ENCODE data around the gene DGUOK. TPM values are rescaled to one million over a fixed set of nuclear protein-coding genes. Genes with fewer than 3 reads are reported as not detected.

The DGUOK gene
- total and polyA plus RNA-seq, 8 donors = 1.7 to 91.3 (median 33.8) TPM; not detected in 1

DNA sequence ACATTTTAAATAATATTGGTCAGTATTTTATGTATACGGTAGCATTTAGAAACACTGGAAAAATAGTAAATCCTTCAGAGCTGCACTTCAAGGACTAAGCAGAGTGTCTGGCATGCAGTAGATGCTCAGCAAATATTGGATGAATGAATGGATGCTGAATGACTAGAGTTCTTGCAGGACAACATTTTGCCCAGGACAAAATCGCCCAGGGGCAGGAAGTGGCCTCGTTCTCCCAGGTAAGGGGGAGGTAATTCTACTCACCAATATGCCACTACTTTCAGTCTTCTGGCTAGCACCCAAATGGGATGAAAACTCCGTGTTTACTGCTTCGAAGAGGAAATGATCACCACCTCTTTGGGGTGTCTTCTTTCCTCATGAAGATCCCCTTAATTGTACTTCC, 4.0 kb upstream of the DGUOK start:
- H3K4me3 ChIP-seq = no peak overlapping the region
- H3K4me1 ChIP-seq = peaks cover 3 to 19% (median 10%) of the 10 kb centered on the region in 4 donors
- intact Hi-C loops (cut with DNase I; ENCODE audit: low total_unique reads) = loop anchor here (10.0 kb wide), 1 partner anchor 88 kb away; no protein-coding TSS in a partner anchor
- H3K9me3 ChIP-seq = no peaks in the 10 kb centered on the region
- H3K27ac ChIP-seq = no peak overlapping the region
- no peak for DNase-seq
- H3K27me3 ChIP-seq = no peaks in the 10 kb centered on the region
- TF ChIP-seq EP300 (IDR thresholded peaks at IDR 0.05) (no peak), POLR2A (IDR thresholded peaks at IDR 0.05) (no peak), CTCF (IDR thresholded peaks at IDR 0.05) (no peak)
- H3K36me3 ChIP-seq = peaks cover 0 to 23% (median 5%) of the 10 kb centered on the region in 4 donors
- WGBS, 5 donors = 50 to 61% (median 54%) methylated on average over 5 of the region's 5 CpGs

DNA sequence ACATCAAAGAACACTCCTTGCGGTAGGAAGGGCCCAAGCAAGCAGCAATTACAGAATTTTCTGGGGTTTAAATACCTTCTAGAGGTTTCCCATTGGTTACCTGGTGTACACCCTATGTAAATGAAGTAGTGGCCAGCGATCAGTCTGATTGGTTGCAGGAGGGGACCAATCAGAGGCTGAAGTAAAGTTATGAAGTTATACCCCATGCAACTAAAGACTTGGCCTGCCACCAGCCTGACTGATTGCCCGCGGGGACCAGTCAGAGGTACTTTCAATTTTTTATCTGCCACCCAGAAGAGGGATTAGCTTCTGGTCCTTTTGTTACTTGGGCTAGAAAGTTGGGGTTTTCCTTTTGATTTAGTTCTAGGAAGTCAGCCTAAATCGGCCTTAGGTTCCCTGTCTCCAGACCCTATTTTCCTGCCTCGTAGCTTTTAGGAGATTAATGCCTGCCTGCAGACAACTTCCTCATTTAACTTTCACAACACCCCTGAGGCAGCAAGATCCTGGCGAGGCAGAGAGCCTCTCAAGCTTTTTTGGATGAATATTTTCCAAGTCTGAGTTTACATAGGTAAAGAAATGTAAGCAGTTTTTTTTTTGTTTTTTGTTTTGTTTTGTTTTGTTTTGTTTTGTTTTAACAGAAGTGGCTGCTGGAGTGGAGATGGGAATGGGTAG, 1.5 kb upstream of the DGUOK start:
- H3K27me3 ChIP-seq = no peaks in the 10 kb centered on the region
- no peak overlapping the region for H3K4me3 ChIP-seq
- 70 to 86% (median 79%) methylated on average over 7 of the region's 7 CpGs for WGBS, 5 donors
- intact Hi-C loops (cut with DNase I; ENCODE audit: low total_unique reads) = loop anchor here (10.0 kb wide), 1 partner anchor 90 kb away; no protein-coding TSS in a partner anchor
- H3K27ac ChIP-seq = peak overlapping the region in 2 of 5 donors; percentile 95 to 96
- peaks cover 24 to 44% (median 31%) of the 10 kb centered on the region in 4 donors for H3K4me1 ChIP-seq
- no peaks in the 10 kb centered on the region for H3K9me3 ChIP-seq
- TF ChIP-seq POLR2AphosphoS5 (IDR thresholded peaks at IDR 0.05) (no peak), POLR2A (IDR thresholded peaks at IDR 0.05) (no peak), EP300 (IDR thresholded peaks at IDR 0.05) (no peak), CTCF (IDR thresholded peaks at IDR 0.05) (no peak)
- DNase-seq = no peak
- H3K36me3 ChIP-seq = no peaks in the 10 kb centered on the region

DNA sequence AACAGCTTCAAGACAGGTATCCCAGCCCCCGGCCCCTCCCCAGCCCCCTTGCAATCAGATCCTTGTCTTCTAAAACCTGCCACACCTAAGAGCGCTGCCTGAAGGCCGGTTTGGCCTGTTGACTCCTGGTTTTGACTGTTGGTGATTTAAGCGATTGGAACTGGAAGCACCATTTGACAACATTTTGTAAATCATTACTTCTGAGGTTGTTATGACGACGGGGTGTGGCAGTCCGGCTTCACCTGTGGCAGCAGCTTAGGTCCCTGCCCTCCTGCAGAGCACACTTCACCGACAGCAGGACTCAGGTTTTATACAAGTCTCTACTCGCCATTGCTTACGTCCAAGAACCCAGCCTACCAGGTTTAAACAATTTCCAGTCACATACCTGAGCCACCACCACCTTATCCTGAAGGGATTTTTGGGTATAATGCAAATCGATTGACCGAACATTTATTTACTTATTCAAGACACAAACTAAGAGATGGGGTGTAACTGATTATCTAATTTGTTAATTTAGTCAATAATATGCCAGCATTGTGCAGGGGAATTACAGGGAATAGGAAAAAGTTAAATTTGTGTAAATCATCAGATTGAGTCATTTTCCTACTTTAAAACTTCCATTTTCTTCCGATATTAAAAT, 707 bp upstream of the DGUOK start:
- Histone ChIP-seq H3K36me3 (peaks cover 0 to 2% (median under 1%) of the 10 kb centered on the region in 4 donors), H3K4me3 (peak overlapping the region; percentile 62 to 70 (median 67)), H3K9me3 (no peaks in the 10 kb centered on the region), H3K27ac (peak overlapping the region; percentile 37 to 98 (median 96)), H3K4me1 (peaks cover 24 to 48% (median 33%) of the 10 kb centered on the region in 4 donors), H3K27me3 (no peaks in the 10 kb centered on the region)
- WGBS, 5 donors = 34 to 59% (median 39%) methylated on average over 13 of the region's 13 CpGs
- TF ChIP-seq EP300 (IDR thresholded peaks at IDR 0.05) = no peak
- TF ChIP-seq POLR2AphosphoS5 (IDR thresholded peaks at IDR 0.05) = no peak
- no peak for TF ChIP-seq POLR2A (IDR thresholded peaks at IDR 0.05)
- TF ChIP-seq CTCF (IDR thresholded peaks at IDR 0.05) = no peak
- peak; percentile 47 to 90 for DNase-seq
- intact Hi-C loops (cut with DNase I; ENCODE audit: low total_unique reads) = loop anchor here (10.0 kb wide), 1 partner anchor 91 kb away; no protein-coding TSS in a partner anchor

GRCh38 chr2:73927344-73927743, 664 bp downstream of the DGUOK start:
- TF ChIP-seq EP300 (IDR thresholded peaks at IDR 0.05) = no peak
- no peak for TF ChIP-seq POLR2AphosphoS5 (IDR thresholded peaks at IDR 0.05)
- no peak for TF ChIP-seq CTCF (IDR thresholded peaks at IDR 0.05)
- TF ChIP-seq POLR2A (IDR thresholded peaks at IDR 0.05) = no peak
- intact Hi-C loops (cut with DNase I; ENCODE audit: low total_unique reads) = loop anchor here (10.0 kb wide), 1 partner anchor 93 kb away; no protein-coding TSS in a partner anchor
- peaks cover 0 to 14% (median 7%) of the 10 kb centered on the region in 4 donors for H3K36me3 ChIP-seq

More at GRCh38 chr2:73927344-73927743, 664 bp downstream of the DGUOK start:
- Histone ChIP-seq H3K27me3 (no peaks in the 10 kb centered on the region), H3K27ac (peak overlapping the region in 4 of 5 donors; percentile 95 to 98 (median 96)), H3K9me3 (no peaks in the 10 kb centered on the region), H3K4me1 (peaks cover 24 to 58% (median 40%) of the 10 kb centered on the region in 4 donors), H3K4me3 (peak overlapping the region; percentile 62 to 70 (median 67))
- DNase-seq = no peak
- WGBS, 5 donors = 13 to 18% (median 15%) methylated on average over 6 of the region's 6 CpGs
